Activated CD4-positive, alpha-beta memory T cell treated with anti-CD3 and anti-CD28 coated beads, Interleukin-2, amount 10 ng/mL, durations not matched to agents 7 days and 5 days (primary cell): ENCODE measurements around the gene ARID1B. TPM values are rescaled to one million over a fixed set of nuclear protein-coding genes. Genes with fewer than 3 reads are reported as not detected.

ENCODE experiments used
- CTCF ChIA-PET: fragments of 350-600 bp; sonication (Branson Sonifier 250); formaldehyde crosslinking; loops from one replicate; lab custom pipeline; 2021; ENCODE audit warnings: antibody characterized with exemption, inconsistent platforms; lab: Charles Lee
- POLR2A ChIA-PET: fragments of 350-600 bp; sonication (Branson Sonifier 250); formaldehyde crosslinking; loops from one replicate; lab custom pipeline; 2021; ENCODE audit warnings: antibody characterized with exemption; lab: Charles Lee
- DNase-seq: peaks from one replicate; pipeline ENCODE4 v3.0.0-alpha.2; 2020
- H3K27ac Mint-ChIP-seq: one replicate; pipeline ENCODE4 v1.8.0; 2021; ENCODE audit warnings: mild to moderate bottlenecking, mixed read lengths
- H3K27me3 Mint-ChIP-seq: one replicate; pipeline ENCODE4 v1.8.0; 2021; ENCODE audit warnings: mixed read lengths
- H3K36me3 Mint-ChIP-seq: one replicate; pipeline ENCODE4 v1.8.0; 2021; ENCODE audit warnings: low read depth, mixed read lengths
- H3K4me1 Mint-ChIP-seq: one replicate; pipeline ENCODE4 v1.8.0; 2021; ENCODE audit warnings: mixed read lengths
- H3K4me3 Mint-ChIP-seq: one replicate; pipeline ENCODE4 v1.8.0; 2021; ENCODE audit warnings: mild to moderate bottlenecking, mixed read lengths
- H3K9me3 Mint-ChIP-seq: one replicate; pipeline ENCODE4 v1.8.0; 2021; ENCODE audit warnings: mixed read lengths
- total RNA-seq, 2 experiments: library from RNA; stranded (reverse); gene quantifications; one replicate each; pipeline ENCODE4 v1.2.3, GENCODE V29; 2021

ARID1B gene
- total RNA-seq, 2 experiments from 2014 or later = 63.4 to 65.5 TPM

- no peak for DNase-seq
- POLR2A ChIA-PET = no interaction called here
- peaks cover 17% of the 10 kb centered on the region for H3K36me3 Mint-ChIP-seq
- H3K4me3 Mint-ChIP-seq = no peak overlapping the region
- CTCF ChIA-PET = no interaction called here
- H3K4me1 Mint-ChIP-seq = peaks cover 32% of the 10 kb centered on the region
- no peaks in the 10 kb centered on the region for H3K9me3 Mint-ChIP-seq
- H3K27ac Mint-ChIP-seq = no peak overlapping the region
- H3K27me3 Mint-ChIP-seq = no peaks in the 10 kb centered on the region
Measured at GRCh38 chr6:156841508-156841907, 64.3 kb downstream of the ARID1B start.

GRCh38 chr6:156842598-156843250, 65.5 kb downstream of the ARID1B start:
- CTCF ChIA-PET = no interaction called here
- POLR2A ChIA-PET = interaction anchor here (0.6 kb wide), 1 partner anchor 10 kb away, joined by 3 read pairs; no protein-coding TSS in a partner anchor
- Mint-ChIP-seq H3K36me3 (peaks cover 24% of the 10 kb centered on the region), H3K4me1 (peaks cover 37% of the 10 kb centered on the region), H3K27ac (no peak overlapping the region), H3K4me3 (no peak overlapping the region), H3K9me3 (no peaks in the 10 kb centered on the region), H3K27me3 (no peaks in the 10 kb centered on the region)
- no peak for DNase-seq

DNA sequence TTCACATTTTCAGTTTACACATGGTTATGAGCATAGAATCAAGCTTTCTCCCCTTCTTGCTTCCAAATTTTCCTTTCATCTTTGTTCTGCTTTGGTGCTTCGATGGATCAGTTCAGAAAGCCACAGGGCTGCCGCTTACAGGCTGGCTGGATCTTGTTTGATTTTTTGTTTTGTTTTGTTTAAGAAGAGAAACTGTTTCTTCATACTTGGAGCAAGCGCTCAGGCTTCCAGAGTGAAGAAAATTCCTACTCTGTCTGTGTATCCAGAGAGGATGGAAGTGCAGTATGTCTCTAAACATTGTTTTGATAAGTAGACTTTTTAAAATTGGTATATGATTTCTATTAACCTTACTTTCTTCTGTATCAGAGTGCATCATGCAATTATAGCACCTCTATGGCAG, 66.9 kb downstream of the ARID1B start:
- Mint-ChIP-seq H3K36me3 (peaks cover 24% of the 10 kb centered on the region), H3K4me3 (no peak overlapping the region), H3K4me1 (peaks cover 38% of the 10 kb centered on the region), H3K9me3 (no peaks in the 10 kb centered on the region), H3K27me3 (no peaks in the 10 kb centered on the region), H3K27ac (no peak overlapping the region)
- POLR2A ChIA-PET = no interaction called here
- CTCF ChIA-PET = no interaction called here
- no peak for DNase-seq

DNA sequence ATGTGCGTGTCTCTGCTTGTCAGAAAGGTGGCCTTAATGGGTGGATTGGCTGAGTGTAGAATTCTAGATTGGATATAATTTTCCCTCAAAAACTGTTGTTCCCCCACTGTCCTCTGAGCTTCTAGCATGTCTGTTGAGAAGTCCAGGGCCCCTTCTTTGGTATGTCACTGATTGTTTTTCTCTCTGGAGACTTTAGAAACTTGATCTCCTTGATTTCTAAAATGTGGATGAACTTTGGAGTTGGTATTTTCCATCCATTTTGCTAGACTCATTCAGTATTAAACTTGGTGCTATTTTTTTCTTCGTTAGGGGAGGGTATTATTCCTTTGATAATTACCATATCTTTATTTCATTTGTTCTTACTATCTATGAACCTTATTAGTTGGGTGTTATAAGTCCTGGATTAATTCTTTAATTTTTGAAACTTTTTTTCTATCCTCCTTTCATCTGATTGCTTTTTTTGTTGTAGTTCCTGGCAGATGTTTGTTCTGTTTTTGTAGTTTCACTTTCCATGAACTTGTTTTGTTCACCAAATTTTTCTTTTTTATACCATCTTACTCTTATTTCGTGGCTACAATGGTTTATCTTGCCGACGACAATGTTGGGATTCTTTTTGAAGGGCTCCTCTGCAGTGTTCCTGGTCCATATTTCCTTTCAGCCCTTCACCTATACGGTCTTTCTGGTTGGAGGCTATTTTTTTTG, 68.4 kb downstream of the ARID1B start:
- peaks cover 29% of the 10 kb centered on the region for H3K4me1 Mint-ChIP-seq

DNA sequence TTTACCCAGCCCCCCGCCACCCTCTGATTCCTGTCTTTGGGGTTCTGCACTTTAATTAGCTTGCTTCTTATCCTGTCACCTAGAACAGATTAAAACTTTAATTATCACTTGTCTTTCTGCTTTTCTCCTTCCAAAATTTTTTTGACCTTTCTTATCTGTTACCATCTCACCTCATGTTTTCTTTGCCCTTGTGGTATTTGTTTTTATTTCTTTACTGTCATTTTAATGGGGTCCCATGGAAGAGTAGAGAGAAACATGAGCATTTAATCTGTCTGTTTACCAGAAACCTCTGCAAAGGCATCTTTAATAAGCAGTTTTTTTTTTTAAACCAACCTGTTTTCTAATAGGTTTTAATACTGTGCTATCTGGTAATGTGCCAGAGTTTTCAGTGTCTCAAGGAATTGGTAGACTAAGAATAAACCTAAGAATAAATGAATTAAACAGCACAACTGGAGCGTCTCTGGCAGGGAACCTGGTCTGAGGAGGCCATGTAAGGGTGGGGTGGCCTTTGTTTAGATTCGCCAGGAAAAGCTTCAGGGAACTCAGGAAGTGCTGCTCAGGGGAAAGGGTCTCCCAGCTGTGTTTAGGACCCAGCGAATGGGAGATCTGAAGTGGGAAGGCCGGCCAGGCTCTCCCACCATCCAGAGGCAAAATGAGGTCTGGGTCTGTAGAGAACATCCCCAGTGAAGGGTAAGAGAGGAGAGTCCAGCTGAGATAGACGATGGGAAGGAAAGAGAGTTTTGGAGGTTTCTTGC, 69.8 kb downstream of the ARID1B start:
- POLR2A ChIA-PET = no interaction called here
- H3K4me3 Mint-ChIP-seq = no peak overlapping the region
- peaks cover 25% of the 10 kb centered on the region for H3K4me1 Mint-ChIP-seq
- DNase-seq = no peak
- no peak overlapping the region for H3K27ac Mint-ChIP-seq
- H3K27me3 Mint-ChIP-seq = no peaks in the 10 kb centered on the region
- CTCF ChIA-PET = no interaction called here
- peaks cover 21% of the 10 kb centered on the region for H3K36me3 Mint-ChIP-seq
- no peaks in the 10 kb centered on the region for H3K9me3 Mint-ChIP-seq

More for the DNA sequence above, 68.4 kb downstream of the ARID1B start:
- no peak overlapping the region for H3K27ac Mint-ChIP-seq
- H3K36me3 Mint-ChIP-seq = peaks cover 21% of the 10 kb centered on the region
- H3K27me3 Mint-ChIP-seq = no peaks in the 10 kb centered on the region
- no peak overlapping the region for H3K4me3 Mint-ChIP-seq
- ChIA-PET POLR2A (interaction anchor here (1.0 kb wide), 1 partner anchor 69 kb away, joined by 4 read pairs; the partner anchor contains the start of gene ARID1B), CTCF (no interaction called here)
- no peaks in the 10 kb centered on the region for H3K9me3 Mint-ChIP-seq
- DNase-seq = no peak

DNA sequence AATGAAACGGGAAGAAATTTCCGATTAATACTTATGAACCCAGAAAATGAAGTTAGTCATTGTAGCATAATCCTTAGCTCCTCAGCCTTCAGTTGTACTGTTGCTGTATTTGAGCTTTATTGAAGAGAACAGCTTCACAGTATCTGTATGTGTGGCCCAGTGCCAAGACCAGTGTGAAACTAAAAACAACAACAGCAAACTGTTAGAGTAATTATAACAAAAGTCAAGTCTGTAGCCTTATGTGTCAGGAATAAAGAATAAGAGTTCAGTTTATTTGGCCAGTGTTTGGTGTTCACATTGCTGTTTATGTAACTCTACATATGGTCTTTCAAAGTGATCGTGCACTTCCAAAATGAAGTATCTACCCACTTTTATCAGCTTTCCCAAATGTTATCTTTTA, 70.9 kb downstream of the ARID1B start:
- no peak for DNase-seq
- Mint-ChIP-seq H3K4me3 (no peak overlapping the region), H3K27ac (no peak overlapping the region), H3K36me3 (peaks cover 21% of the 10 kb centered on the region), H3K4me1 (peaks cover 25% of the 10 kb centered on the region), H3K9me3 (no peaks in the 10 kb centered on the region), H3K27me3 (no peaks in the 10 kb centered on the region)
- ChIA-PET POLR2A (no interaction called here), CTCF (no interaction called here)

DNA sequence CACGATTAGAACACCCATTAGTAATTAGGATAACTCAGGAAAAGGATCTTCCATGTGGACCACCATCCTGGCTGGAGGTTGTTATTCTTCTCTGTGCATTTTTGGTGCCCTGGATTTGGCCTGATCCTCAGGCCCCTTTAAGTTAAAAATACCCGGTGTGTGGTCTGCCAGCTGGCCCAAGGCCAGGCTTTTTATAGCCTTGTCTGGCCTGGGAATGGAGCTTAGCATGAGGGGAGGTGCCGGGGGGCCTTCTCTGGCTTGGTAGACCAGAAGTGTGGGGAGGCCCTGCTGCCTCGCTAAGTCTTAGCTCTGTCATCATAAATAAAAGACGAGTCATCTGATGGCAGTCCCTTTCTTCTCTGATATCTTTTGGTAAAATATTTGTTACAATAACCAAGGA, 71.4 kb downstream of the ARID1B start:
- H3K27ac Mint-ChIP-seq = no peak overlapping the region
- peaks cover 19% of the 10 kb centered on the region for H3K36me3 Mint-ChIP-seq
- no peaks in the 10 kb centered on the region for H3K27me3 Mint-ChIP-seq
- no peak overlapping the region for H3K4me3 Mint-ChIP-seq
- H3K4me1 Mint-ChIP-seq = peaks cover 25% of the 10 kb centered on the region
- CTCF ChIA-PET = no interaction called here
- POLR2A ChIA-PET = no interaction called here
- no peaks in the 10 kb centered on the region for H3K9me3 Mint-ChIP-seq
- no peak for DNase-seq

GRCh38 chr6:156849806-156850205, 72.6 kb downstream of the ARID1B start:
- POLR2A ChIA-PET = no interaction called here
- H3K27me3 Mint-ChIP-seq = no peaks in the 10 kb centered on the region
- DNase-seq = no peak
- H3K27ac Mint-ChIP-seq = no peak overlapping the region
- H3K9me3 Mint-ChIP-seq = no peaks in the 10 kb centered on the region
- CTCF ChIA-PET = no interaction called here
- peaks cover 20% of the 10 kb centered on the region for H3K4me1 Mint-ChIP-seq
- no peak overlapping the region for H3K4me3 Mint-ChIP-seq
- H3K36me3 Mint-ChIP-seq = peaks cover 10% of the 10 kb centered on the region

DNA sequence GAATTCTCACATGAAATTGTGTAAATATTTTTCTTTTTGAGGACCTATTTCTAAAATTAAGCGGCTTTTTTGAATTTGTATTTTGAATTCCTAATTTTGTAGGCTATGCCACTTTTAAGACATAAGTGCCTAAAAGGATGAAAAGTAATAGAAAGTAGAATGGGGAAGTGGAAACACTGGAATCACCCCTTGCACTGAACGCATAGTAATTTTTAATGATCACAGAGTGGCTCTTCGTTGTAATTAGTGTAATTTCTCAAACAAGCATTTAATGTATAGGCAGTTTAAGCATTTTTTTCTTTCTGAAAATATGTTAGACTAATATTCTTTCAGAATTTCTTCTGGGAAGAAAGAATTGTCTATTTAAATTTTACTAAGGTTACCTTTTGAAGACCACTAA, 73.2 kb downstream of the ARID1B start:
- POLR2A ChIA-PET = no interaction called here
- no peak for DNase-seq
- H3K36me3 Mint-ChIP-seq = peaks cover 10% of the 10 kb centered on the region
- H3K4me1 Mint-ChIP-seq = peaks cover 18% of the 10 kb centered on the region
- no peak overlapping the region for H3K4me3 Mint-ChIP-seq
- H3K27me3 Mint-ChIP-seq = no peaks in the 10 kb centered on the region
- H3K27ac Mint-ChIP-seq = no peak overlapping the region
- H3K9me3 Mint-ChIP-seq = no peaks in the 10 kb centered on the region
- CTCF ChIA-PET = no interaction called here

- no peak for DNase-seq
- peaks cover 7% of the 10 kb centered on the region for H3K36me3 Mint-ChIP-seq
- H3K4me1 Mint-ChIP-seq = peaks cover 19% of the 10 kb centered on the region
- CTCF ChIA-PET = no interaction called here
- H3K27ac Mint-ChIP-seq = no peak overlapping the region
- no peaks in the 10 kb centered on the region for H3K27me3 Mint-ChIP-seq
- H3K9me3 Mint-ChIP-seq = no peaks in the 10 kb centered on the region
- POLR2A ChIA-PET = no interaction called here
- no peak overlapping the region for H3K4me3 Mint-ChIP-seq
Measured at GRCh38 chr6:156851454-156851921, 74.3 kb downstream of the ARID1B start.

DNA sequence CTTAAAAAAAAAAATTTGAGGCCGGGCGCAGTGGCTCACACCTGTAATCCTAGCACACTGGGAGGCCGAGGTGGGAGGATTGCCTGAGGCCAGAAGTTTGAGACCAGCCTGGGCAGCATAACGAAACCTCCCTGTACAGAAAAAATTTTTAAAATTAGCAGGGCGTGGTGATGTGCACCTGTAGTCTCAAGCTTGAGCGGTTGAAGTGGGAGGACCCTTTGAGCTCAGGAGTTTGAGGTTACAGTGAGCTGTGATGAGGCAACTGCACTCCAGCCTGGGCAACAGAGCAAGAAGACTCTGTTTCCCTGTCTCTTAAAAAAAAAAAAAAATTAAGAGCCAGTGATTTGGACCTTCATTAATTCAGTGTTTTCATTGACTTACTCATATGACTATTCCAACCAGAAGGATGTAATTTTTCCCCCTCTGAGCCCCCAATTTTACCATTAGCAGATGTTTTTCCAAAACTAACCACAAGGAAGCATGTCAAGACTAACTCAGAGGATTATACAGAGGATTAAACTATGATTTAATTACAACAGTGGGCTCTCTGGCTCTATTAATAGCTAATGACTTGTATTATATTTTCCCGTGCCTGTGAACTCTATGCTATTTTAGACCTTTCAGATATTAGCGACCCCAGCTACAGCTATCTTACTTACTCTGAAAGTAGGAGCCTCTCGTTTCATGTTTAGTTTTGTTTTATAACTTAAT, 75.1 kb downstream of the ARID1B start:
- Mint-ChIP-seq H3K4me1 (peaks cover 23% of the 10 kb centered on the region), H3K36me3 (peaks cover 2% of the 10 kb centered on the region), H3K27me3 (no peaks in the 10 kb centered on the region), H3K9me3 (no peaks in the 10 kb centered on the region), H3K27ac (no peak overlapping the region), H3K4me3 (no peak overlapping the region)
- no peak for DNase-seq
- CTCF ChIA-PET = no interaction called here
- POLR2A ChIA-PET = interaction anchor here (1.0 kb wide), 1 partner anchor 9 kb away, joined by 3 read pairs; no protein-coding TSS in a partner anchor

DNA sequence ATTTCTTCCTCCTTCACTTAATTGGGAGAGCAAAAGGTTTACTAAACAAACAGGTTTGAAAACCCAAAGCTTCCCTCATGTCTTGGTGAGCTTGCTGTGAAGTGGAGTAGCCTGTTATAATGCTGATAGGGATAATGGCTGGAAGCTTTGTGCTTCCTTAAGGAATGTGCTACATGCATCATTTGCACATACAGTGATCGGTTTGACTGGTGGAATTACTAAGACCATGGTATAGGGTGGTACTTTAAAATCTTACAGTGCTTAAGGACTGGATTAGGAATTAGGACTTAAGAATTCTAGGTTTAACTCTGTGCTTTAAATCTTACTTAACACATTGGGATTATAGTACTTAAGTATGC, 75.7 kb downstream of the ARID1B start:
- no peak overlapping the region for H3K4me3 Mint-ChIP-seq
- H3K4me1 Mint-ChIP-seq = peaks cover 26% of the 10 kb centered on the region
- no peaks in the 10 kb centered on the region for H3K27me3 Mint-ChIP-seq
- no peaks in the 10 kb centered on the region for H3K36me3 Mint-ChIP-seq
- POLR2A ChIA-PET = interaction anchor here (1.0 kb wide), 1 partner anchor 10 kb away, joined by 3 read pairs; no protein-coding TSS in a partner anchor
- no peaks in the 10 kb centered on the region for H3K9me3 Mint-ChIP-seq
- DNase-seq = no peak
- no peak overlapping the region for H3K27ac Mint-ChIP-seq
- CTCF ChIA-PET = no interaction called here
